ENCODE results near the gene PRKRIP1.
"Not testable (repeated sequence)": the region's sequence is repeated elsewhere in the genome, so short reads cannot be mapped to it uniquely, and the experiment has no call there.

Gene PRKRIP1

DNA sequence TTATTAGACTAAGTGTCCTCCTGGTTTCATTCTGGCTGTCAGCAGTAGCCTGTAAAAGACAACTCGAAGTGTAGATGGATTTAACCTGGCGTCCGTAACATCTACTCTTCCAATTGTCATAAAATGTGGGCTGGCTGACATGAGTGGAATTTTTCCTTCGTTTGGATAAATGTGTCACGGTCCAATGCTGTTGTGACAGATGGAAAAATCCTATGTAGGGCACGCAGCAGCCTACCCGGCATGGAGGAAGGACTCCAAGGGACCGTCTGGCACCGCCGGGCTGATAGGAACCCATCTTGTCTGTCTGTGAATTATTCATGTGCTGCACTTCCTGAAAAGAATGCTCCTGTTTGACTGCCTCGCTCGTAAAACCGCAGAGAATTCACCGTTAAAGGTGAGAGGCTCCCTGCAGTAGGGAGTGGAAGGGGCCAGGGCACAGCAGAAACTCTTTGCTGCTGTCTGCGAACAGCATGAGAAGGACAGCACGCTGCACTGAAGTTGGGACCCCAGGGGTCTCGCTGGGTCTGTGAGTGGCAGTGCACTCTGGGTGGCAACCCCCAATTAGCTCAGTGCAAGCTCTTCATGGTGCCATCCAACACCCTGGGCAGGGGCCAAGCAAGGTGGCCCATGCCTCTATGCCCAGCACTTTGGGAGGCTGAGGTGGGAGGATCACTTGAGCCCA is 35.6 kb downstream of the PRKRIP1 start:
- no peak for DNase-seq (ENCODE audit: low read depth)

- DNase-seq (ENCODE audit: low read depth): no peak
These were observed 36.5 kb downstream of the PRKRIP1 start for GRCh38 chr7:102432442-102433218.

GRCh38 chr7:102433219-102434038 is 37.3 kb downstream of the PRKRIP1 start, which contains the start of gene ORAI2:
Gene ORAI2, plus strand, starts transcription at chr7:102433575. Its CDS starts 5,382 bp downstream, at chr7:102438957.
- peak; percentile 68 for DNase-seq (ENCODE audit: low read depth)

GRCh38 chr7:102434039-102434486 is 37.9 kb downstream of the PRKRIP1 start:
- DNase-seq (ENCODE audit: low read depth): no peak

GRCh38 chr7:102436118-102436517 is 40.0 kb downstream of the PRKRIP1 start:
- no peak for DNase-seq (ENCODE audit: low read depth)

GRCh38 chr7:102439963-102440795 is 44.0 kb downstream of the PRKRIP1 start:
- peak; percentile 71 for DNase-seq (ENCODE audit: low read depth)

DNA sequence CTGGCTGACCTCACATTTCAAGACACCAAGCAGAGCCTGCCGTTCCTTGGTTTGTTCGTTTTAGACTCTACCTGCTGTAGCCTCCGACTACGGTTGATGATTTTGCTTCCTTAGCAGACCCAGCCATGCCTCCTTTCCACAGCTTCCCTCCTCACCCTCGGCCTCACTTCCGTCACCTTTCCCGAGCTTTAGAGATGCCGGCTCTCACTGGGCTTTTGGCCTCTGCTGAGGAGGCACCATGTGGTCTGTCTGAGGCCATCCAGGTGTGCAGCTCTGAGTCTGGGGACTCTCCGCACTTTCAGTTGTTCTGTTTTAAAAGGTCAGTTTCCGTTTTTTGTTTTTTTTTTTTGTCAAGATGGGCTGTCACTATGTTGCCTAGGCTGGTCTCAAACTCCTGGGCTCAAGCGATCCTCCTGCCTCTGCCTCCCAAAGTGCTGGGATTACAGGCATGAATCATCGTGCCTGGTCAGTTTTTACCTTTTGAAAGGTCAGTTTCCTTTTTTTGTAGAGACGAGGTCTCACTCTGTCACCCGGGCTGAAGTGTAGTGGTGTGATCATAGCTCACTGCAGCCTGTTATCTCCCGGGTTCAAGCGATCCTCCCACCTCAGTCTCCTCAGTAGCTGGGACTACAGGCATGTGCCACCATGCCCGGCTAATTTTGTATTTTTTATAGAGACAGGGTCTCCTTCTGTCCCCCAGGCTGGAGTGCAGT is 49.0 kb downstream of the PRKRIP1 start:
- DNase-seq (ENCODE audit: low read depth): no peak

GRCh38 chr7:102445674-102446071 is 49.5 kb downstream of the PRKRIP1 start:
- DNase-seq (ENCODE audit: low read depth): no peak

DNA sequence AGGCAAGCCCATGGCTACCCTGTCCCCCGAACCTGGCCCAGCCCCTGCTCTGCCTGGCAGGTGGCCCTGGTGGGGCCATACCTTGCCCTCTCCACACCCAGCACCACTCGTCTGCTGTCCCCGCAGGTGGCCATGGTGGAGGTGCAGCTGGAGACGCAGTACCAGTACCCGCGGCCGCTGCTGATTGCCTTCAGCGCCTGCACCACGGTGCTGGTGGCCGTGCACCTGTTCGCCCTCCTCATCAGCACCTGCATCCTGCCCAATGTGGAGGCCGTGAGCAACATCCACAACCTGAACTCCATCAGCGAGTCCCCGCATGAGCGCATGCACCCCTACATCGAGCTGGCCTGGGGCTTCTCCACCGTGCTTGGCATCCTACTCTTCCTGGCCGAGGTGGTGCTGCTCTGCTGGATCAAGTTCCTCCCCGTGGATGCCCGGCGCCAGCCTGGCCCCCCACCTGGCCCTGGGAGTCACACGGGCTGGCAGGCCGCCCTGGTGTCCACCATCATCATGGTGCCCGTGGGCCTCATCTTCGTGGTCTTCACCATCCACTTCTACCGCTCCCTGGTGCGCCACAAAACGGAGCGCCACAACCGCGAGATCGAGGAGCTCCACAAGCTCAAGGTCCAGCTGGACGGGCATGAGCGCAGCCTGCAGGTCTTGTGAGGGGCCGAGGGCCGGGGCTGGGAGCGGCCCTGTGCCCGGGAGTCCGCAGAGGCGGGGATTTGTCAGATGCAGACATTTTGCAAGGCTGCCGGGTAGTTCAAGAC is 50.4 kb downstream of the PRKRIP1 start:
- DNase-seq (ENCODE audit: low read depth): no peak

- DNase-seq (ENCODE audit: low read depth): no peak
These were observed 51.1 kb downstream of the PRKRIP1 start for GRCh38 chr7:102447311-102447710.

DNA sequence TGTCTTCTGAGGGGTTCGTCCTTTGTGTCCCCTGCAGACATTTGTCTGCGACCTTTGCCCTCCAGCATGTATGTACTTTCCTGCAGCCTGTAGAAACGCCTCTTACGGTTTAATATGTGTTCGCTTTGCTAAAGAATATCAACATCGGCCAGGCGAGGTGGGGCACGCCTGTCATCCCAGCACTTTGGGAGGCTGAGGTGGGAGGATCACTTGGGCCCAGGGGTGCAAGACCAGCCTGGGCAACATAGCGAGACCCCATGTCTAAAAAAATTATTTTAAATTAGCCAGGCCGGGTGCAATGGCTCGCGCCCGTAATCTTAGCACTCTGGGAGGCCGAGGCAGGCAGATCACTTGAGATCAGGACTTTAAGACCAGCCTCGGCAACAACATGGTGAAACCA is 53.0 kb downstream of the PRKRIP1 start:
- no peak for DNase-seq (ENCODE audit: low read depth)

DNA sequence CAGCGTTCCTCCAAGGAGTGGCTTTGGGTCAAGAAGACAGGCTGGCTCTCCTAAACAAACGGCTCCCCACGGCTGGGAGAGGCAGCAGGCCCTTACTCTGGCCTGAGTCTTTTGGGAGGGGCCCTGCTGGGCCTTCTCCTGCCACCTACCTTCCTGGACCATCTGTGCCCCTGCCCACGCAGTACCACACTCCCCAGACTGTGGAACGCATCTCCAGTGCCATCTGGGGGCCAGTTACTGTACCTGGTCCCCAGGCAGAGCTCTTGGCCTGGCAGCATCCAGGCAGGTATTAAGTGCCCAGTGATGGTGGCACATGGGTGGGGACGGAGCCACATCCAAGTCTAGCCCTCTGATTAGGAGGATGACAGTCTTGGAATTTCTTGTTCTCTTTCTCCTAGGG is 54.1 kb downstream of the PRKRIP1 start:
- no peak for DNase-seq (ENCODE audit: low read depth)

DNA sequence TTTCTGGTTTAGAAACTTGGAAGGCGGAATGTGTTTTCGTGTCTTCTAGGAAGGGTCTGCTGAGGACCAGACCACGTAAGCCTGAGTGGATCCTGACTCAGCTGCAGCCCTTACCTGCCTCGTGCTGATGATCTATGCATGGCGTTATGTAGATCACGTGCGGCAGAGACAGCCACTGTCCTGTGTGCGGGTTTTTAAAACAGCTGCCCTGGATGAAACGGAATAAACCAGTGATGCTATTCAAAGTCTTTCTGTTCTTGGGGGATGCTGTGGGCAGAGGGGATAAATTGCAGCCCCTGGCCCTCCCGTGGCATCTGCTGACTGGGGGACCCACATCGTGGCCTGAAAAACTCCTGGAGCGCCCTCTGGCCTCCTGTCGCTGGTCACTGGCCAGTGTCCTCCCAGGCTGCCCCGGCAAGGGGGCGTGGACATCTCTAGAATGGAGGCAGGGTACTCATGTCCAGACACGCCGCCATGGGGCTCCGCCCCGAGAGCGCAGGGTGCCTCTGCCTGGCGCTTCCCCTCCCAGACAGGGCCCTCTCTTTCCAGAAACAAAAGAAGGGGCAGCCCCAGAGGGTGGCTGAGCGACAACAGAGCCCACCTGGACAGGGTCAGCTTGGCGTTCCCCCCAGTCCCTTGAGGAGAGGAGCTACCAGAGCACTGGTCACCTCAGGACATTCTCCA is 55.4 kb downstream of the PRKRIP1 start:
- DNase-seq (ENCODE audit: low read depth): no peak

- no peak for DNase-seq (ENCODE audit: low read depth)
These were observed 56.3 kb downstream of the PRKRIP1 start for GRCh38 chr7:102452451-102452850.

DNA sequence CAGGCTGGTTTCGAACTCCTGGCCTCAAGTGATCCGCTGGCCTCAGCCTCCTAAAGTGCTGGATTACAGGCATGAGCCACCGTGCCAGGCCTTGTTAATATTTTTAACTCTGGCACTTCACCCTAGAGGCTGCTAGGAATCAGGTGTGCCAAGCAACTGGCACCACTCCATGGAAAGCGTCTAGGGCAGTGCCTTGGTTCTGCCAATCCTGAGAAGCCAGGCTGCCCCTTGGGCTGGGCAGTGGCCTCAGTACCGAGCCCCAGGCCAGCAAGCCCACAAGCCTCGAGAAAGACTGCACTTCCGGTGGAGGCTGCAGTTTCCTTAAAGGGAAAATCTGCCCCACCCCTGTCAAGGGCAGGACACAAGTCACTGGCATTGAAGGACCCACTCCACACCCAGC is 57.2 kb downstream of the PRKRIP1 start:
- no peak for DNase-seq (ENCODE audit: low read depth)

- DNase-seq (ENCODE audit: low read depth): no peak
These were observed 58.3 kb downstream of the PRKRIP1 start for GRCh38 chr7:102454468-102454867.

- DNase-seq (ENCODE audit: low read depth): not testable (repeated sequence)
These were observed 58.8 kb downstream of the PRKRIP1 start for GRCh38 chr7:102454932-102455331.

GRCh38 chr7:102455596-102455995 is 59.4 kb downstream of the PRKRIP1 start:
- DNase-seq (ENCODE audit: low read depth): no peak

DNA sequence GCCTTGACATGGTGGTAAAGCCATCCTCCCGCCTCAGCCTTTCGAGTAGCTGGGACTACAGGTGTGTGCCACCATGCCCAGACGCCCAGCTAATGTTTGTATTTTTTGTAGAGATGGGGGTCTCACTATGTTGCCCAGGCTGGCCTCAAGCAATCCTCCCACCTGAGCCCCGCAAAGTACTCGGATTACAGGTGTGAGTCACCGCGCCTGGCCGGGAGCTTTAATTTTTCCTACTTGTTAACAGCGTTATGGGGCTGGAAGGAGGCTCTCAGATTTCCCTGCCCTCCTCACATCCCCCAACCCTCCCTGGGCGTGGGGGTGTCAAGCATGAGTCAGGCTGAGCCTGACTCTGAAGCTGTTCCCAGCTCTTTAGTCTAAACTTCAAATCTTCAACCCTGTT is 60.2 kb downstream of the PRKRIP1 start:
- DNase-seq (ENCODE audit: low read depth): no peak
